ENCODE measurements around the gene RTTN.

Gene RTTN

DNA sequence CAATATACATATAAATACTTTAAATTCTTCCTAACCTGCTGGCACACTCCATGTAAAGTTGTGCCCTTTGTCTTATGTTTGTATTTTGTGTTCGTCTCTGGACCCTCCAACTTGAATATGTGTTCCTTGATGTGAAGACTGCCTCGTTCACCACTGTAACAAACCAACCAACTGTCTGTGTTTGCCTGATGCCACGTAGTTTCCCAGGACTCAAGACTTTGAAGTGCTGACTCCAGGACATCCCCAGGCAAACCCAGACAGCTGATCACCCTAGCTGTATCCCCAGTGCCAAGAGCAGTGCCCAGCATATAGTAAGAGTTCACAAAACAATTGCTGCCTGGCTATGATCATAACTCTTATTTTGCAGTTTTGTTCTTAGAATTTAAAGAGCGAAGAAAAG lies 242.3 kb downstream of the RTTN start:
- no peak for DNase-seq

GRCh38 chr18:69961718-69962117 lies 243.8 kb downstream of the RTTN start:
- DNase-seq, result no peak

- DNase-seq, result peak in 1 of 2 experiments; percentile 46
Measured at GRCh38 chr18:69958422-69958821, 247.1 kb downstream of the RTTN start.

DNA sequence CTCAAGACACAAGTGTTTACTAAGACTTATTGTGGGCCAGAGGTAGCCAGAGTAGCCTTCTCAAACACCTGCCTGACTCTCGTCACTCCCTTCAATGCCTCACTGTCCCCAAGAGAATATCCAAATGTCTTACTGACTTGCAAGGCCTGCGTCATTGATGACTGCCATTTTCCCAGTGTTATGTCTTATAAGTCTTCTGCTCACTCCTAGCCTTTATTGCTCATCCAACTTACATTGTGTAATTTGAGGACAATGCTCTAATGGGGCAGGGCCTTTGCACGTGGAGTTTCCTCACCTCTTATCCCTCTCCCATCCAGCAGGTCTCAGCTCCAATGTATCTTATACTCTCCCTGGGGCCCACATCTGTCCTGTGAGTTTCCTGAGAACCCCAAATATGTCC lies 247.7 kb downstream of the RTTN start:
- DNase-seq, result no peak

DNA sequence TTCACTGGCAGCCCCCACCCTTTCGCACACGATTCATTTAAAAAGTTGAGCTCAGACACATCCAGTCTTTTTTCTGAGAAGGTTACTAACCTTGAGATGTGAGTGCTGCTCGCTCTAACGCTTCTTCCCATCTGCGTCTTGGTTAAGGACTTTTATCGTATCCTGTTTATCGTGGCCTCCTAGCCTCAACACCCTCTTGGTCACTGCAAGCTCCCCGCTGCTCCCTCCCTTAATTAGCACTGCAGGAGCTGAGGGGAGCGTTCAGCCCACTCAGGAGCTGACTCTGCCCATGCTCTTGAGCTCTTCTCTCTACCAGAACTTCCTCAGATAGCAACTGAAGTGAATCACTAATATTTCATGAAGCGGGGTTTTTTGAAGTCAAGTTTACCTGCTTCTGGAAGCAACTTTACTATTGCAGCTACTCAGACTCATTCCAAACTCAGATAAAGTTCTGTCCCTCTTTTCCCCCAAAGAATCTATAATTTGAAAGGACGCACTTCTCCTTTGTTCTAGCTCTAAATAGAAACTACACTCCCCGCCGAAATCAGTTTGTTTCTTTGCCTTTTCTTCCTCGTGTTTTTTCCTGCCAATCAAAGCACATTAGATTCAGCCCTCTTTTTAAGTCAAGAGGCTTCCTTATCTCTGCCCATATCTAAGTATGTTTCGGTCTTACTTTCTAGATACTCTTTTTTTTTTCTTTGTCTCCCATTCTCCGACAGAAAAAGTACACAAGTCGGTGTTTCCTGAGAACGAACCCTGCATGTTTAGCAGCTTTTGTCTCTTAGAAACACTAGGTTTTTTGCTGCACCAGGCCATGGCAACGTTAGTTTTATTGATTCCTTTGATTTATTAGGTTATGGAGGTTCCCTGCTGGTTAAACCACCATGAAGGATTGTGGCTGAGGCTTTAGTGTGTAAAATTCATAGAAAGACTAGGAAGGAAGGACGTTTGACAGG lies 248.5 kb downstream of the RTTN start:
- DNase-seq, result no peak

DNA sequence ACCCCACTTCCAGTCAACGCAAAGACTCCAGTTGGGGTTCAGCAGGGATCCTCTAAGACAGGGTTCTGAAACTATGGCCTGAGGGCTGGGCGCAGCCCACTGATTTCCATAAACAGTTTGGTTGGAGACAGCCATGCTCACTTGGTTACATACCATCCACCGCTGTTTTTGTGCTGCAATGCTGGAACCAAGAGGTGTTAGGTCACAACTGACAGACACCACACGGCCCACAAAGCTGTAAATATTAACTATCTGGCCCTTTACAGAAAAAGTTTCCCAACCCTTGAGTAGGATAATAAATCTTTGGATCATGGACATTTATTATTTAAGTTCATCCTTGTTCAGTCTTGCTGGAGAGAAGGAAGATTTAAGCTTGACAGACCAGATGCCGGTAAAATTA lies 249.4 kb downstream of the RTTN start:
- no peak for DNase-seq

DNA sequence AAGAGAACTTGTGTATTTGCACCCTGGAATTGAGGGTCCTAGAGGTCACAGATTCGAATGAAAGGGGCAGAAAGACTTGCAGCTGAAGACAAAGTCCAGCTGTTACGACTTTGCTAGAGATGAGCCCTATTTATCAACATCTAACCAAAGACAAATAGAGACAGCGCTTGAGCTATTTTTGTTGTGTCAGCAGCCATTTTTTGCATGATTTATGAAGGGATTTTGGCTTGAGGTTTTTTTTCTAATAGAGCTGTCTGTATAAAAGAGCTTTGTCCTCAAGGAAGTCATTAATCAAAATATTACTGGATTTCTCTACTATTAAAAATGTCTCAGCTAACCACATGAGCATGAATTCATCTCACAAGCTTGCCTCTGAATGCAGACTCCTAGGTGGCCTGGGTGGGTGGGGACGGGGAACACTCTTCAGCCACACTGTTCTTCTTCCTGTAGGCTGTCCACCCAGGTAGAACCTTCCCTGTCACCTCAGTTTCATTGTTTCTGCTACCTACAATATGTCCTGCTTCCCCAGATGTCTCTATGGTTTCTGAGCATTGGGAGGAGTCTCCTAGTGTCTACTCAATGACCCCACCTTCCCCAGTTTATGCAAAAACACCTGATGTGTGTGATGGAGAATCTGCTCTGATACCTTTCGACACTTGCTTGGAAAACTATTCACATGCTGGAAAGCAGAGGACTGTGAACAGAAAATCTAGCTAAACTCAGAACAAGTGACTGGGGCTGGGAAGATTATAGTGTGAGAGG lies 250.6 kb downstream of the RTTN start:
- DNase-seq, result no peak

GRCh38 chr18:69953191-69953590 lies 252.3 kb downstream of the RTTN start:
- DNase-seq, result no peak

Measured in stimulated activated CD4-positive, alpha-beta T cell treated with anti-CD3 and anti-CD28 coated beads, Interleukin-4, amount 100 ng/mL, for 4 hours (primary cell).